MM.1S (cell line): ENCODE measurements around the gene WT1.

Source experiments
- CTCF ChIP-seq: fragments of 300-600 bp; sonication (generic); IDR thresholded peaks from 2 replicates; pipeline ENCODE4 v1.5.1; 2016; ENCODE audit warnings: antibody characterized with exemption, low read length, mixed read lengths
- EZH2 ChIP-seq: fragments of 300-600 bp; sonication (generic); optimal IDR thresholded peaks from 2 replicates; pipeline ENCODE3; 2017; ENCODE audit warnings: low read depth, mild to moderate bottlenecking, antibody characterized with exemption, low read length, mixed read lengths
- EZH2phosphoT487 ChIP-seq: fragments of 300-600 bp; sonication (generic); IDR thresholded peaks from 2 replicates; pipeline ENCODE4 v1.6.1; 2018; ENCODE audit warnings: antibody characterized with exemption, low read length

GRCh38 chr11:32374261-32374711 is 61.1 kb downstream of the WT1 start:
- no peak for TF ChIP-seq EZH2
- TF ChIP-seq CTCF: peak; percentile 80
- TF ChIP-seq EZH2phosphoT487: no peak
